ENCODE data around the gene EYA3. TPM values are rescaled to one million over a fixed set of nuclear protein-coding genes. Genes with fewer than 3 reads are reported as not detected.

EYA3 gene
- total RNA-seq, 1 donor from 2014 or later = 16.0 TPM

DNA sequence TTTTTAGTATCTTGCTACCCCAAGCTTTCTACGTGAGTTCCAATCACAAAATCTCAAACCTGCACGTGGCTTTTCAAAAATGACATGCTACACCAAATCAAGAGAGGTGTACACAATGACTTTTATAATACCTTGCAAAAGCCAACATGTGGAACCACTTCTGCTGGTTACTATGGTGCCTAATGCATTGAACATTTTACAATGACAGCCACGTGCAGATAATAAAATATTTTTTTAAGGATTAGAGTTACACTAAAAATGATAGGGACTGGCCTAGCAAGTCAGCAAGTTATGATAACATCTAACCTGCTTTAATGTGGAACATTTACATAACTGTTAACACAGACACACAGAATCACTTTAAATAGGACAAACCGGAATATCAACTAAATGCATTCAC, 30.2 kb downstream of the EYA3 start:
- TF ChIP-seq, protein P1, sequence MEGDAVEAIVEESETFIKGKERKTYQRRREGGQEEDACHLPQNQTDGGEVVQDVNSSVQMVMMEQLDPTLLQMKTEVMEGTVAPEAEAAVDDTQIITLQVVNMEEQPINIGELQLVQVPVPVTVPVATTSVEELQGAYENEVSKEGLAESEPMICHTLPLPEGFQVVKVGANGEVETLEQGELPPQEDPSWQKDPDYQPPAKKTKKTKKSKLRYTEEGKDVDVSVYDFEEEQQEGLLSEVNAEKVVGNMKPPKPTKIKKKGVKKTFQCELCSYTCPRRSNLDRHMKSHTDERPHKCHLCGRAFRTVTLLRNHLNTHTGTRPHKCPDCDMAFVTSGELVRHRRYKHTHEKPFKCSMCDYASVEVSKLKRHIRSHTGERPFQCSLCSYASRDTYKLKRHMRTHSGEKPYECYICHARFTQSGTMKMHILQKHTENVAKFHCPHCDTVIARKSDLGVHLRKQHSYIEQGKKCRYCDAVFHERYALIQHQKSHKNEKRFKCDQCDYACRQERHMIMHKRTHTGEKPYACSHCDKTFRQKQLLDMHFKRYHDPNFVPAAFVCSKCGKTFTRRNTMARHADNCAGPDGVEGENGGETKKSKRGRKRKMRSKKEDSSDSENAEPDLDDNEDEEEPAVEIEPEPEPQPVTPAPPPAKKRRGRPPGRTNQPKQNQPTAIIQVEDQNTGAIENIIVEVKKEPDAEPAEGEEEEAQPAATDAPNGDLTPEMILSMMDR (IDR thresholded peaks at IDR 0.05) = no peak
- TF ChIP-seq POLR2AphosphoS5 (IDR thresholded peaks at IDR 0.05; ENCODE audit: insufficient read depth in 1 of 2, low read depth in 1 of 2) (no peak), POLR2A (IDR thresholded peaks at IDR 0.05) (no peak)
- no peaks in the 10 kb centered on the region for H3K36me3 ChIP-seq
- H3K9me3 ChIP-seq = no peaks in the 10 kb centered on the region
- no peak overlapping the region for H3K4me3 ChIP-seq
- no peaks in the 10 kb centered on the region for H3K27me3 ChIP-seq
- H3K4me1 ChIP-seq = peaks cover 14% of the 10 kb centered on the region
- intact Hi-C loops (cut with DNase I) = no loop called here
- DNase-seq (ENCODE audit: extremely low spot score in 2 of 2) = no peak
- H3K27ac ChIP-seq = no peak overlapping the region

DNA sequence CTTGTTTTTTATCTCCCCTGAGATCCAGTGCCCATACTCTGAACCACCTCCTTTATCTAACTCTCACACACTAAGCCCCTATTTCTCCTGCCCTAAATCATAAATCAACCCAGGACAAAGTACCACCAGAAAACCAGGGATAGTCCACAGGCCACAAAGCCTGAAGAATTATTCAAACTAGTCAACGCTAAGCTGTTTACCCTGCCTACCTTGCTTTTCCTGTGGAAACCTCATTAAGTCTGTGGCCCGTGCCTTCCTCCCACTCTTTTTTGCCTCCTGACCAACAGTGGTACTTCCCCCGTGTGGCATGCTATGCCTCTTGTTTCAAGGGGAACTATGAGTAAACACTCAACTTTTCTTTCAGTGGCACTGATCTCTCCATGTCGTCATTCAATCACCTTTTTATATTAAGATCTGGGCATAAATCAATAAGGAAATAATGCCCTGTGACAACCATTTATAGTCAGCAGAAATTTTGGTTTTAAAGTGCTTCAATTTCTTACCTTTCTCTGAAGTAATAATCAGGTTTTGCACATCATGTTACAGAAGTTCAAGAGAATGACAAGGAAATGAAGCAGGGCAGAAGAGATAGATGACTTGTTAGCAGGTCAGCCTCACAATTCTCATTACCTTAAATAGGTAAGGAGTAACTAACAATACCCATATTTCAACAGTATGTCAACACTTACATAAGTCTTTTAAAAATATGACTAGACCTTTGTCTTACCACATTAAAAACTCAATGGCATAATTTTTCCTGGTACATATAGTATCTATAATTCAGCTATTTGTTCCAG, 32.1 kb downstream of the EYA3 start:
- no peak for DNase-seq (ENCODE audit: extremely low spot score in 2 of 2)
- no peak overlapping the region for H3K4me3 ChIP-seq
- H3K4me1 ChIP-seq = peaks cover 14% of the 10 kb centered on the region
- H3K27me3 ChIP-seq = no peaks in the 10 kb centered on the region
- no peaks in the 10 kb centered on the region for H3K9me3 ChIP-seq
- no peak overlapping the region for H3K27ac ChIP-seq
- TF ChIP-seq, protein P1 (IDR thresholded peaks at IDR 0.05) = no peak
- TF ChIP-seq POLR2A (IDR thresholded peaks at IDR 0.05) = no peak
- intact Hi-C loops (cut with DNase I) = no loop called here
- peaks cover 0 to 4% of the 10 kb centered on the region in 2 donors for H3K36me3 ChIP-seq

DNA sequence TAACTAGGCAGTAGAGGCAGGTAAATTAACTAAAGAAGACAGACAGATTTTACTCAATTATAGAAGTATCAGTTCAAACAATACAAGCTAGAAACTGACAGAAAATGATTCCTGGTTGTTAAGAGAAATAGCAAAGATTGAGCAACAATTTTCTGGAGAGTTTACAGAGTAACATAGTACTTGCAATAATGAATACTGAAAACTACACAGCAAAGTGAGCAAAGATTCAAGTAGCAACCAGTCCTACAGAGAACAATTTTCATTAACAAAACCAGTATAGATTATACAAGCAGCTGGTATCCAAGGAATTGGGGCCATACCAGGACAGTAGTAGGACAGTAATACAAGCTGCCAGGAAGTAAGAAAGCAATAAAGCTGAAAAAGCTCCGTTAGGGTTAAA, 37.6 kb downstream of the EYA3 start:
- no peaks in the 10 kb centered on the region for H3K9me3 ChIP-seq
- no peaks in the 10 kb centered on the region for H3K27me3 ChIP-seq
- DNase-seq (ENCODE audit: extremely low spot score in 2 of 2) = no peak
- intact Hi-C loops (cut with DNase I) = no loop called here
- H3K4me1 ChIP-seq = no peaks in the 10 kb centered on the region
- no peak for TF ChIP-seq POLR2A (IDR thresholded peaks at IDR 0.05)
- TF ChIP-seq, protein P1 (IDR thresholded peaks at IDR 0.05) = no peak
- no peak for TF ChIP-seq POLR2AphosphoS5 (IDR thresholded peaks at IDR 0.05; ENCODE audit: insufficient read depth in 1 of 2, low read depth in 1 of 2)
- peaks cover 0 to 11% of the 10 kb centered on the region in 2 donors for H3K36me3 ChIP-seq
- H3K4me3 ChIP-seq = no peak overlapping the region
- H3K27ac ChIP-seq = no peak overlapping the region

DNA sequence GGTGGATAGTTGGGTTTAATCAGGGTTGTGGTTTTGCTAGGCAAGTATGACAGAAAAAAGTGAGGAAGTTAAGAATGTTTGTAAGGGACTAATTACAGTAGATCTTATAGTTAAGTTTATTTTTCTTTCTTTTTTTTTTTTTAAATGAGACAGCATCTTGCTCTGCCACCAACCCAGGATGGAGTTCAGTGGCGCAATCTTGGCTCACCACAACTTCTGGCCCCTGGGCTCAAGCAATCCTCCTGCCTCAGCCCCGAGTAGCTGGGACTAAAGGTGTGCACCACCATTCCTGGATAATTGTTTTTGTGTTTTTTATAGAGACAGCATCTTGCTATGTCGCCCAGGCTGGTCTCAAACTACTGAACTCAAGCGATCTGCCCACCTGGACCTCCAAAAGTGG, 41.7 kb downstream of the EYA3 start:
- no peak overlapping the region for H3K4me3 ChIP-seq
- intact Hi-C loops (cut with DNase I) = no loop called here

DNA sequence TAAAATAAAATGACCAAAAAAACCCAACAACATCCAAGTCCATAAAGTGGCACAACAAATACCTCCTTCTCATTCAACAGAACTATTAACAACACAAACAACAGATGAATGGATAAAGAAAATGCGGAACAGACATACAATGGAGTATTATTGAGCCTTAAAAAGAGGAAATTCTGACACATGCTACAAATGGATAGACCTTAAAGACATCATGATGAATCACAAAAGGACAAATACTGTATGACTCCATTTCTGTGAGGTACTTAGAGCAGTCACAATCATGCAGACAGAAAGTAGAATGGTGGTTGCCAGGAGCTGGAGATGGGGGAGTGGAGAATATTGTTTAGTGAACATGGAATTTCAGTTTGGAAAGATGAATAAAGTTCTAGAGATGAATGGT, 42.6 kb downstream of the EYA3 start:
- intact Hi-C loops (cut with DNase I) = no loop called here
- no peaks in the 10 kb centered on the region for H3K27me3 ChIP-seq
- H3K9me3 ChIP-seq = no peaks in the 10 kb centered on the region
- no peak overlapping the region for H3K4me3 ChIP-seq
- H3K27ac ChIP-seq = no peak overlapping the region
- peaks cover 0 to 17% of the 10 kb centered on the region in 2 donors for H3K36me3 ChIP-seq
- TF ChIP-seq POLR2AphosphoS5 (IDR thresholded peaks at IDR 0.05; ENCODE audit: insufficient read depth in 1 of 2, low read depth in 1 of 2) (no peak), POLR2A (IDR thresholded peaks at IDR 0.05) (no peak)
- TF ChIP-seq, protein P1 (IDR thresholded peaks at IDR 0.05) = no peak
- no peaks in the 10 kb centered on the region for H3K4me1 ChIP-seq
- DNase-seq (ENCODE audit: extremely low spot score in 2 of 2) = no peak

More for the DNA sequence above, 41.7 kb downstream of the EYA3 start:
- Histone ChIP-seq H3K4me1 (no peaks in the 10 kb centered on the region), H3K9me3 (no peaks in the 10 kb centered on the region), H3K27me3 (no peaks in the 10 kb centered on the region), H3K27ac (no peak overlapping the region), H3K36me3 (peaks cover 0 to 8% of the 10 kb centered on the region in 2 donors)
- DNase-seq (ENCODE audit: extremely low spot score in 2 of 2) = no peak
- TF ChIP-seq POLR2AphosphoS5 (IDR thresholded peaks at IDR 0.05; ENCODE audit: insufficient read depth in 1 of 2, low read depth in 1 of 2) = no peak
- no peak for TF ChIP-seq POLR2A (IDR thresholded peaks at IDR 0.05)
- TF ChIP-seq, protein P1 (IDR thresholded peaks at IDR 0.05) = no peak

Measured in vagina (tissue), 2 donors.